Stimulated activated CD4-positive, alpha-beta T cell treated with anti-CD3 and anti-CD28 coated beads, Interleukin-1b, Interleukin-23, amount 100 ng/mL, for 24 hours (primary cell): ENCODE data around the gene RGS6.
"Not testable (repeated sequence)": the region's sequence is repeated elsewhere in the genome, so short reads cannot be mapped to it uniquely, and the experiment has no call there.

Experiments
- DNase-seq, 4 experiments: peaks; one replicate each; pipeline ENCODE4 v3.0.0-alpha.2; 2020; ENCODE audit warnings: low read depth in 4 of 4, low spot score in 1 of 4

Gene RGS6

DNA sequence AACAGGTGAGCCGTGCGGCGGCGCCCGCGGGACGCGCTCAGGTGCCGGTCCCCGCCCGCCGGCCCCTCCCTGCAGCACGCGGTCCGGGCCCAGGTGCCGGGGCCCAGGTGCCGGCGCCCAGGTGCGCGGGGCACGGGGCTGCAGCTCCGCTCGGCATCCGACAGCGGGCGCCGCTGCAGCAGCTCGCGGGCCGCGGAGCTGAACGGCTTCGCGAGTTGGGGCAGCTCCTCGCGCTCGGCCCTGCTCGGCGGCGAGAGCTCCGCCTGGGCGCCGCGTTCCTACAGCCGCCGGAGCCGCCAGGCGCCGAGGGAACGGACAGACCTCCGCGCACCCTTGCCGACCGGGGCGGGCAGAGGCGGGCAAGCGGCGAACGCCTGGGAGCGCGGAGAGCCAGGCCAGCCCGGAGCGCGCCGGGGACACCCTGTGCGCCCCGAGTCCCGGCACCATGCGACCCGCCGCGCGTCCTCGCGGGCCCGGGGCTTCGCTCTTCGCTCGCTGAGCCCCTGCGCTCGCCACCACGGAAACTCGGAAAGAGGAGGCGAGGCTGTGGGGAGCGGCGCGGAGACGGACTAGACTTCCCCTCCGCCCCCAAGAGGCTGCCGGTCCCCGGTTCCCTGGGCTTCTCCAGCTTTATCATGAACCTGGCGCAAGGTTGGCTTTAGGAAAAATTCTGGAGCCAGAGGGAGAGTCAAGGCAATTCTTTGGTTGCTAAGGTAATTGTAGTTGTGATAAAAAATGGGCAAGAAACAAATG lies at the start of gene RGS6:
Gene RGS6, plus strand, starts transcription at position 201 of the 753 bp plus-strand sequence.
- DNase-seq: no peak

DNA sequence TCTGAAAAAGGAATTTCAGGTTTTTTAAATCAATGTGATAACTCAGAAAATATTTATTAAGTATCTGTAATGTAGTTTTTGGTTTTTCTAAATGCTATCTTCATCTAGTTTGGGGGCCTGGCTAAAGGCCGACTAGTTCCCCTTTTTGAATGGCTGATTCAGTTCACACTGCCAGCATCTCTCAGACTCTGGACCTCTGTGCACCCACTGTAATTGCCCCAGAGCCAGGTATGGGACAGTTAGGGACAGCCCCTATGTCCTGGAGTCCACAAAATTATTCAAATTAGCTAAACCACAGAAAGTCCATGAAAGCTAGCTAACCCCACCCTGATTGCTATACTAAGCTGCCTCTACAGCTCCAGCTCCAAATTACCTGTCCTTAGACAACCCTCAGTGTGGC lies 49.1 kb upstream of the RGS6 start:
- DNase-seq: no peak

DNA sequence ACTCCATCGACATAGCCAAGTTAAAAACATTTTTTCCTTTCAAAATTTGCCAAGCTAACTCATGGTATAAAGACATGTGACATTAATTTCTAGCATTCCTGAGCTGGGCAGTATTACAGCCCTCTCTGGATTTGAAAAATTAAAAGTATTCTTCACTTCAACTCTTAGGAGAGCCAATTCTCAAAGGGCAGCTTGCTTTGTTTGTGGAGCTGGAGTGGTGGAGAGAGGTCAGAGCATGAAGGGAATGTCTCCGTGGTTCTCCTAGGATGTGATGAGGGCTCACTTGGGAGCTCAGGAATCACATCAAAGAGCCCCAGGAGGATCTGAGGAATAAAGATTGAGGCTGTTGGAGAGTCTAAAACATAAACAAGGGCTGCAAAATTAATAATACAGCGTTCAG lies 46.9 kb upstream of the RGS6 start:
- no peak for DNase-seq

DNA sequence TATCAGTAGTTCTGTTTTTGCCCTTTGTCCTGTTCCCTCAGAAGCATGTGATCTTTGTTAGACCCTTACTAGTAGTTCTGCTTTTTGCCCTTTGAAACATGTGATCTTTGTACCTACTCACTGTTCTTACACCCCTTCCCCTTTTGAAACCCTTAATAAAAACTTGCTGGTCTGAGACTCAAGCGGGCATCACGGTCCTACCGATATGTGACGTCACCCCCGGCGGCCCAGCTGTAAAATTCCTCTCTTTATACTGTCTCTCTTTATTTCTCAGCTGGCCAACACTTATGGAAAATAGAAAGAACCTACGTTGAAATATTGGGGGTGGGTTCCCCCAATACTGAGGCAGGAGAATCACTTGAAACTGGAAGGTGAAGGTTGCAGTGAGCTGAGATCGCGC lies 44.4 kb upstream of the RGS6 start:
- not testable (repeated sequence) for DNase-seq

DNA sequence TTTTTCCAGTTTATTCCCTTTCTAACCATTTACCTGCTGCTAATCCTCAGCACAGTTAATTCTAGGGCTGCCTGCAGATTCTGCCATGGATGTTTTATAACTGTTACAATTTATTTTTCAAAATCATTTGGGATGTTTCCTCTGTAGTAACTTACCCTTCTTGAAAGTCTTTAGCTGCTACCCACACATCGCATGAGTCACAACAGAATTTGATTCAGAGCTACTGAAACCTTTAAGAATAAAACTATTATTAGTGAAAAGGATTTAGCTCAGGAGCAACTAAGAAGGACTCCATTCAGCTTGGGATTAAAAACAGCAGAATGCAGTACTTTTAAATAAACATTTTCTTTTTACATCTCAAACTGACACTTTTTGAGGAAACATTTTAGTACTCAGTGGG lies 41.7 kb upstream of the RGS6 start:
- no peak for DNase-seq

DNA sequence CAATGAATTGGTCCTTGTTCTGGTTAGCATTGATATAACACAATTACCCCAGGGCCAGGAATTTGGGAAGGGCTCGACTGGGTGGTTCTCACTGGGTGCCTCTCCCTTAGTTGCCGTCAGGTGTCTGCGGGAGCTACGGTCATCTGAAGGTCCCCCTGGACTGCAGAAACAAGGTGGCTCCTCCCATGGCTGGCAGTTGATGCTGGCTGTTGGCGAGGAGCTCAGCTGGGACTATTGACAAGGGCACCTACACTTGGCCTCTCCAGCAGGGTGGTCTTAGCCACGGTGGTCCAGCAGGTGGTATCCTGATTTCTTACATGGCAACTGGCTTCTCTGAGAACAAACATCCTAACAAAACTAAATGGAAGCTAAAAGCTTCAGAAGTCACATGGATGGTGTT lies 41.0 kb upstream of the RGS6 start:
- DNase-seq: no peak

DNA sequence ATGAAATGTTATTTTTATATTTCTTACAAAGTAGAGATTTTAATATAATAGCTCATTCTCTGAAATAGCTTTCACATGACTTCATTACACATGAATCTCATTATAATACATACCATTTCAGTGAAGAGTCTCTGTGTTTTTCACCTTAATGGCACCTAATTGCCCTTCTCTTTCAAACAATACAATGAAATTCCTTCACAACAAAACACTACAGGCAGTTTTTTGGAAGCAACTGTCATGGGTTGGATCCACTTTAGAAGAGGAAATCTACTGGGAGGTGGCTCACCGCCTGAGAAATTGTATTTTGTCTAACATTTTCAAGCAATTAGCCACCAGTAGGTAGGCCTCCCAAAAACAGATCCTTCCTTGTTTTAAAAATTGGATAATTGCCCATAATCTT lies 40.3 kb upstream of the RGS6 start:
- no peak for DNase-seq

DNA sequence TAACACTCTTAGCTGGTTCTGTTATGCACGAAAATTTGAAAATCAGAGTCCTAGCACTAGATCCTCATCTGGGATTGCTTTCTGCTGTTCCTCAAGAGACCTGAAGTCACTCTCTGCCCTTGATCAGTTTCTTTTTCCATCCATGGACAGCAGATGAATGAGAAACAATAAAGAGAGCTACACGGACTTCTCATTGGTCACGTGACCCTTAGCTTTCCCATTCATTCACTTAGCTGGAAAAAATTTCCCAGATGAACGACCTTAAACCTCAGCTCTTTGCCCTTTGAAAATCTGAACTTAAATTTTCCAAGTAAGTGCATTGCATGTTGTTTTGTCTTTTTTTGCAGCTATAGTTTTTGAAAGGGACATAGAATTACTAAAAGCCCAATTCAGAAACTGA lies 27.2 kb upstream of the RGS6 start:
- DNase-seq: no peak

DNA sequence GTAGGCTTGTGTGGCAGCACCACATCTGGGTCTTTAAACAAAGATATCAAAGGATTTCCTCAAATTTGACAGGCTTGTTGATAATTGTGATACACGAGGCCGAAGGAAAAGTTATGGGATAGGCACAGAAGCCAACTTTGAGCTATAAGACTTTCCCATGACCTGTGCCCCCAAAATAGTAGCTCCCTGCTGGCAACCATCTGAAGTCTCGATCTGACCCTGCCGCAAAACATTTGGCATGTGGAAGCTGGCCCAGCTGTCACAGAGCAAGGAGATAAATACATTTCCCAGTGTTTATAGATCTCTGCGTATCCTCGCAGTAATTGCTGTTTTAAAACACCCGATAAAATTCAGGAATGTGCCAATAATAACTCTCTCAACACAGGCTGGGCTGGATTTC lies 26.4 kb upstream of the RGS6 start:
- DNase-seq: no peak

DNA sequence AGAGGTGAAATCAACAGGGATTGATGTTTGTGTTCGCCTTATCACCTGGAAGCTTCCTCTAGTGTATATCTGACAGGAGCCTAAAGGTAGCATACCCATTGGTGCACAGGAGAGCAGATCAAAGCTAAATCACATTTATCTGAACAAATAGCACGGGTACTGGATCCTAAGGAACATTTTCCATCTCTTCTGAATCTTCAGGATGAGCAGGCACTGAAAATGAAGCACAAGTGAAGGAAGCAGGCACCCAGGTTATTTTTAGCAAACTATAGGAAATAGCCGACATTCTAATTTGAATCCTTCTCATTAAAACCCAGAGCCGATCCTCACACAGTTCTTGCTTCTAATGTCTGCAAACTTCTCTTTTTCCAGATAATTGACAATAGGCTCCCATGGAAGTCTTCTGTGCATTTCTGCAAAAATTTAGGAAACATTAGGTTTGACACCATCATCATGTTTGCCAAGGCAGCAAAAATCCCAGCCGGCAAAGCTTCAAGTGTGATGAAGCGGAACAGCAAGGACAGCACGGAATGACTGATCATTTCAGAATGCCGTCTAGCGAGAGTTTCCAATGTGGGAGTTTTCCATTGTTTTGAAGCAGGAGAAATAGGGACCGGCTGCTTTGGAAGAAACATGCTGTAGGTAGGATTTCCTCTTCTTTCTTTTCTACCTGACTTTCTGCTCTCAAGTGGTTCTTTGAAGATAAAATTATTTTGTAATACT lies 24.3 kb upstream of the RGS6 start:
- DNase-seq: no peak

DNA sequence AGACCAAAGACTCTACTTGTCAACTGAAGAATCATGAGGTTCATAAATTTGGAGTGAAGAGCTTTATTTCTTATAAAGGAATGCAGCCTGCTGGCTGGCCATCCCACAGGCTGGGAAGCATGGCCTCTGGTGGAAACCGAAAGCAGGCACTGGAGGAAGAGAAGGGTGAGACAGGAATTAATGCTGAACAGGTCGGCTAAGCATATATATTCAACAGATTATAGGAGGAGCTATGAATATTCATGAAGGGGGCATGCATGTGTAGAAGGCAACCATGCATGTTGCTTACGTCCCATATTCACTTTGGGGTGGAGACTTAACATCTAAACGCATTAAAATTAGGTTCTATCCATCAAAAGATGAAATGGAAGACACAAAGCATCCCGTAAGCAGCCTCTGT lies 20.6 kb upstream of the RGS6 start:
- no peak for DNase-seq

DNA sequence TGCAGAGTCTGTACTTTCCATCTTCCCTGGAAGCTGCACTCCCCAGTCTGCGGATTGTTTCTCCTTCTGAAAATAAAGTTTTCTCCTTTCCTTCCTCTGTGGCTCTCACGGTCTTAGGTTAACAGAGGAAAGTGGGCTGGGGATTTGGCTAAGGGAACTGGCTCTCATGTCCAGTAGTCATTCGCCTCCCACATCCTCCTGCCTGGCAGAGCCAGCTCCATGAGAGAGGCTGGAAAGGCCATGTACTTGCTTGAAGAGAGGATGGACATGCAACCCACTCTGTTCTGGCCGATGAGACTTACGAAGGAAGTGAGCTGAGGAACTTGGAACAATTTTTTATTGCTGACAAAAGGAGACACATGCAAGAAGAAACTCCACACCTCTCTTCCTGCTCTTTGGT lies 18.9 kb upstream of the RGS6 start:
- DNase-seq: no peak

DNA sequence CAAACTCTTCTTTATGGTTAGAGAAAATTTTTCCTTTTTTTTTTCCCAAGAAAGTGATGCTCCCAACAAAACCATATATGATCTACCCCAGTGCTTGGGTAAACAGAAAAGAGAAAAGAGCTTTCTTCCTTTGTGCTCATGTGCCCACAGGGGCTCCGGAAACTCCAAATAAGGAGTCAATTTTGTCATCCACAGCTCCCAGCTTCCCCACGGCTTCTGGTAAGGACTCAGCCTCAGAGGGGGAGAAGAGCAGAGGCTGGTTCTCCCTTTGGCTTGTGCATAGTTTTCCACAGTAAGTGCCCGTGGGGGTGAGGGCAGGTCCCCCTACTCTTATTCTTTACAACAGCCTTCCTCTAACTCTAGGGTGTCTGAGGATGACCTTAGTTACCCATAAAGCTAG lies 13.3 kb upstream of the RGS6 start:
- no peak for DNase-seq

DNA sequence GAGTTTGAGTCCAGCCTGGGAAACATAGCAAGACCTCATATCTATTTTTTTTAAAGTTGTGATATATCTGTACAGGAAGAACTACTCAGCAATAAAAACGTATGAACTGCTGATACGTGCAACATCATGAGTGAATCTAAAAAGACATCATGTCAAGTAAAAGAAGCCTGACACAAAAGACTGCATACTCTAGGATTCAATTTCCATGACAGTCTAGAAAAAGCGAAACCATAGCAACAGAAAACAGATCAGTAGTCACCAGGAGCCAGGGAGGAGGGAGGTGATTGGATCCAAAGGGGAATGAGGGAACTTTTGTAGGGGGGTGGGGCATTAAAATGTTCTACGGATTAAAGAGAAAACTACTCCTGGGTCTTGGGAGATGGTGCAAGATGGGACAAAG lies 8.7 kb upstream of the RGS6 start:
- DNase-seq: no peak

DNA sequence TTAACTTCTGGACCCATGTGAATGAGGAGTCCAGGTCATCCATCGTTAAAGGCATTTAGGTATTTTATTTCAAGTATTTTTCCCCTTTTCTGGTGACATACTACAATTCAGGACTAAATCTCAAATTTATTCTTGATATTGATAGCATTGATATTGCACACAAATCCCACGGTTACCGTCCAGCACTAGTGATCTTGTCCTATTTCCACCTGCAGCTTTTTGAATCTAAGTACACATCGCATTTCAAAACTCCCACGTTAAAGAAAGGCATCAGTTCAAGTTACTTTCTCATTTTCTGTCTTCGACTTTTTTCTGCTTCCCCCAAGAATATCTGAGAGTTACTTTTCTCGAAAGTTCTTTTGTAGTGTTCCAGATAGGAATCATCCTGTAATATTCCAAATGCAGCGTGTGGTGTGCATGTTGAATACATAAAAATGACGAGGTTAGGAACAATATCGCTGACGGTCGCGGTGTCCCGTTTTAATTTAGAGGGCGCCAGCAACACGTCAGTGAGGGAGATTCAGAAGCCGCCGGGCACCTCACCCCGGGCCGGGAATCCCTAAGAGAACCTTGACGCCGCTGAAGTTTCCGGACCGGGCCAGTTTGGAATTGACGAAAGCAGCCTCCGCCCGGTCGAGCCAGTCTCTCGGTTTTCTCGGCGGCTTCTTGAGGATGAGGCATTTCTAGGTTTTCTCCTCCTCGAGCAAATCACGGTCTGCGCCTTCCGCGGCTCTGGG lies 569 bp upstream of the RGS6 start:
- no peak for DNase-seq

DNA sequence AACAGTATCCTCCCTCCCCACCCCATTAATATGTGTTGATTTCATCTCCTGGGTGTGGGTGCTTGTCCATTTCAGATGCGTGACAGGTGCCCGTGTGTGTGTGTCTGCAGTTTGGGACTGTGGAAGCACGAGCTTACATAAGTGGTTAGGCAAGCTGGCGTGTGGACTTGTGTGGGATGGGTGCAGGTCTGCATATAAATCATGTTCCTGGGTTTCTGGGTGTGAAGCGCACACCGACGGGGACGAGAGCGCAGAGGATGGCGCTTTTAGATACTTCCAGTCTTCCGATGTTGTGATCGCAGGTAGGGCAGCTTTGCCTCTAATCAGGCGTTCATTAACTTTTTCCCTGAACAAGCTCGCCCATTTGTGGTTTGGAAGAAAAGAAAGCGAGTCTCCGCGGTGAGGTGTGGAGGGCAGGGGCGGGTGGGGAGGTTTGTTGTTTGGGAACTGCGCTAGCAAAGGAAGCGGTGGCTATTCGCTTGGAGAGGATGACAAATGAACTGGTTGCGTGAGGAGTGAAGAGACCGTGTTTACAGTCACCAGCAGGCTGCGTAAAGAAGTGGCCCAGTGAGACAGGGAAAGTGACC lies 865 bp downstream of the RGS6 start:
- no peak for DNase-seq

DNA sequence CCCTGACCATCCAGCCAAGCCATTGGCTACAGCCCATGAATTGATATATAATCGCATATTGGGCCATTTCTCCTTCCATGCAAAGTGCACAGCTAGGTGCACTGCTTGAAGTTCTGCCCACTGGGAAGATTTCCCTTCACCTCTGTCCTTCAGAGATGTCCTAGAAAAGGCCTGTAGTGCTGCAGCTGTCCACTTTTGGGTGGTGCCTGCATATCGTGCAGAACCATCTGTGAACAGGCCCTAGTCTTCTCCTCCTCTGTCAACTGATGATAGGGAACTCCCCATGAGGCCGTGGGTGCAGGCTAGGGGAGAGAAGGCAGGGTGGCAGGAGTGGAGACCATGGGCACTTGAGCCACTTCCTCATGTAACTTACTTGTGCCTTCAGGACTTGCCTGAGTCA lies 6.0 kb downstream of the RGS6 start:
- not testable (repeated sequence) for DNase-seq

DNA sequence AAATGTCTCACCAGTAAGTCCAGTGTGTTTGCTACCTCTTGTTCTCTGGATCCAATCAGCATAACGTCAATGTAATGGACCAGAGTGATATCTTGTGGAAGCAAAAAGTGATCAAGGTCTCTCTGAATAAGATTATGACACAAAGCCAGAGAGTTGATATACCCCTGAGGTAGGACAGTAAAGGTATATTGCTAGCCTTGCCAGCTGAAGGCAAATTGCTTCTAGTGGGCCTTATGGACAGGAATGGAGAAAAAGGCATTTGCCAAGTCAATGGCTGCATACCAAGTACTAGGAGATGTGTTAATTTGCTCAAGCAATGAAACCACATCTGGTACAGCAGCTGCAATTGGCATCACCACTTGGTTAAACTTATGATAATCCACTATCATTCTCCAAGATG lies 7.1 kb downstream of the RGS6 start:
- DNase-seq: not testable (repeated sequence)

DNA sequence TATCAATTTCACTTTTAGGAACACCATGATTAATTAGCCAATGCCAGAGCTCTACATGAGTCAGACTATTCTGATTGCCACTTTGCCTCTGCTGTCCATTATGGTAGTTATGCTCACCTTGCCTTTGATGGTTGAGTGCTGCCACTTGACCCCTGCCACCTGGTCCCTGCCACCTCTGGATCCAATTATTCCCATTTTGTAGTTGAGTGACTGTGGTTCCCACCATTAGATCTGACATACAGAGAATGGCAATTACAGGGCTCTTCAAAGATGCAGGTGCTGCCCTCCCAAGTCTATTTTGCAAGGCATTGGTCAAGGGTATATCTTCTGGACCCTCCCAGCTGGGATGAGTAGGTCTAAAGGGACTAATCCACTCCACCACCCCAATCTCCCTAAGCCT lies 8.3 kb downstream of the RGS6 start:
- DNase-seq: not testable (repeated sequence)

DNA sequence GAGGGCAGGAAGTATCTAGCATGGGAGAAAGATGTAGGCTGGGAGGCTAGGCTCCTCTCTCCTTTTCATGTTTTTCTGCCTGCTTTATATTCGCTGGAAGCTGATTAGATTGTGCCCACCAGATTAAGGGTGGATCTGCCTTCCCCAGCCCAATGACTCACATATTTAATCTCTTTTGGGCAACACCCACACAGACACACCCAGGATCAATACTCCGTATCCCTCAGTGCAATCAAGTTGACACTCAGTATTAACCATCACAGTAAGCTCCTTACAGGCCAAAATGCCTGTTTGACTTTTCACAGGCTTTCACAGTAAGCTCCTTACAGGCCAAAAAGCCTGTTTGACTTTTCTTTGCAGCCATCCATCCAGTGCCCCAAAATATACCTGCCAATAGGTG lies 9.4 kb downstream of the RGS6 start:
- not testable (repeated sequence) for DNase-seq

DNA sequence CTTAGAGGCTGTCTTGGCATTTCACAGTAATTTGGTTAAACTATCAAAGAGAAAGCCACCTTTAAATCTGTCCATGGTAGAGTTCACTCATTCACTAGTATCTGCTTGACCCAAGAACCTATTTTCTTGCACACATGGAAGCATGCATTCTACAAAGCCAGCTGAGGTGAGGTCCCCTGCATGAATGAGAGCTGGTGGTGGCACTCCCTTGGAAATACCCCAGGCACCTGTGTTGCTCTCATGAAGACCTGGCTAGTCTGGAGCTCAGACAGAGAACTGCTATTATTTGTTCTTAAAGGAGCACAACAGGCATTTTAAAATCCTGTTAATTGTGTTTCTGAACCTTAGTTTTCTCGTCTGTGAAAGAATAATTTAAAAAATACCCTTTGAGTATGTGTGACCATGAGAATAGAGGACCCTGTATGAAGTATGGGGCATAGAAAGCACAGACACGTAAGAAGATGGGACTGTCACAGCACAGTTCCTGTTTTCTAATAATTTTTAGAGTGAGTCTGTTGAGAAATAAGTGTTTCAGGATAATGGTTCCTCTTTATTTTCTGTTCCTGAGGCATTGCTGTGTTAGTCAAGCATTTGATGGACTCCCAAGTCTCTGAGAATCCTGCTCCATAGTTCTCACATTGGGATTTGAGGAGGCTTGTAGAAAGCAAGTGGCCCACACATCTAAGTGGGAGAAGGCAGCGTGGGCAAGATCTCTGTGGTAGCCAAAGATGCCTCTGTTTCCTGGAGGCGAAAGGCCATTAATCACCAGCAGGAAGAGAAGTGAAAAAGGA lies 10.9 kb downstream of the RGS6 start:
- no peak for DNase-seq
